ENCODE data around the gene CELSR3.

Gene CELSR3

GRCh38 chr3:48598323-48599076 lies 64.2 kb downstream of the CELSR3 start:
- no peak for FAIRE-seq

- FAIRE-seq: no peak
Measured at GRCh38 chr3:48597408-48597800, 65.3 kb downstream of the CELSR3 start.

GRCh38 chr3:48596676-48597407 lies 65.8 kb downstream of the CELSR3 start:
- FAIRE-seq: no peak

GRCh38 chr3:48596157-48596556 lies 66.5 kb downstream of the CELSR3 start:
- FAIRE-seq: no peak

- no peak for FAIRE-seq
Measured at GRCh38 chr3:48595526-48596121, 67.1 kb downstream of the CELSR3 start.

- no peak for FAIRE-seq
Measured at GRCh38 chr3:48595075-48595525, 67.6 kb downstream of the CELSR3 start, which contains the start of gene COL7A1. COL7A1 (minus strand) TSS chr3:48595329; CDS start chr3:48595159, 170 bp downstream.

- FAIRE-seq: no peak
Measured at GRCh38 chr3:48594417-48595049, 68.2 kb downstream of the CELSR3 start.

- no peak for FAIRE-seq
Measured at GRCh38 chr3:48593337-48593736, 69.3 kb downstream of the CELSR3 start.

- FAIRE-seq: no peak
Measured at GRCh38 chr3:48592519-48593087, 70.1 kb downstream of the CELSR3 start.

- no peak for FAIRE-seq
Measured at GRCh38 chr3:48591886-48592518, 70.7 kb downstream of the CELSR3 start.

GRCh38 chr3:48591436-48591835 lies 71.2 kb downstream of the CELSR3 start:
- FAIRE-seq: no peak

GRCh38 chr3:48588230-48588629 lies 74.5 kb downstream of the CELSR3 start:
- FAIRE-seq: no peak

- FAIRE-seq: no peak
Measured at GRCh38 chr3:48587686-48588085, 75.0 kb downstream of the CELSR3 start.

Data from colon (tissue), 2 donors.